Body of pancreas (tissue), 4 donors: ENCODE data around the gene ARHGEF28.

Experiments used
- POLR2A ChIP-seq, 3 donors: fragments of 450-650 bp; IDR thresholded peaks; one replicate each; pipeline ENCODE4 v1.6.1; 2016; ENCODE audit warnings: antibody characterized with exemption in 3 of 3, mild to moderate bottlenecking in 2 of 3
- TF ChIP-seq, protein P1 (sequence below), 7 experiments: fragments of 450-650 bp in 4 of 7; fragments of 200-600 bp in 3 of 7; sonication (generic) in 3 of 7; IDR thresholded peaks; one replicate each; pipeline ENCODE4 v1.5.1; 2016 to 2019; ENCODE audit warnings: antibody characterized with exemption in 7 of 7

DNA sequence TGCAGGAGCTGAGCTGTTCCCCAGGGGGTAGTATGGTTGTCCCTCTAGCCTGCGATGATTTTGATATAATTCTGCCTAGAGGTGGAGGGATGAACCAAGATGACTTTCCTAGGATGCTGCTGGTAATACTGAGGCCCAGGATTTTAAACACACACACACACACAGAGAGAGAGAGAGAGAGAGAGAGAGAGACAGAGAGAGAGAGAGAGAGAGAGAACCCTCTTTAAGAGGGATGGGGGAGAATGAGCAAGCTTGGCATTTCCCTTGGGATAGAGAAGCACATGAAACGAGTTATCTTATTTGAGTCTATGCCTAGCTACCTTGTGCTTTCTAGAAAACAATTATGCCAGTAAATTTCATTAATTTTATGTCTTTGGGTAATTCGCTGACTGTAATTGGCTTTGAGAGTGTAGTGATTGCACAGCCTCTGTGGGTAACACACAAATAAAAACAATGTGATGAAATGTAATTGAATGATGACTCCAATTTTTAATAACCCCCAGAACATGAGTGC, 338.4 kb downstream of the ARHGEF28 start:
- no peak for TF ChIP-seq POLR2A (IDR thresholded peaks at IDR 0.05)
- TF ChIP-seq, protein P1, sequence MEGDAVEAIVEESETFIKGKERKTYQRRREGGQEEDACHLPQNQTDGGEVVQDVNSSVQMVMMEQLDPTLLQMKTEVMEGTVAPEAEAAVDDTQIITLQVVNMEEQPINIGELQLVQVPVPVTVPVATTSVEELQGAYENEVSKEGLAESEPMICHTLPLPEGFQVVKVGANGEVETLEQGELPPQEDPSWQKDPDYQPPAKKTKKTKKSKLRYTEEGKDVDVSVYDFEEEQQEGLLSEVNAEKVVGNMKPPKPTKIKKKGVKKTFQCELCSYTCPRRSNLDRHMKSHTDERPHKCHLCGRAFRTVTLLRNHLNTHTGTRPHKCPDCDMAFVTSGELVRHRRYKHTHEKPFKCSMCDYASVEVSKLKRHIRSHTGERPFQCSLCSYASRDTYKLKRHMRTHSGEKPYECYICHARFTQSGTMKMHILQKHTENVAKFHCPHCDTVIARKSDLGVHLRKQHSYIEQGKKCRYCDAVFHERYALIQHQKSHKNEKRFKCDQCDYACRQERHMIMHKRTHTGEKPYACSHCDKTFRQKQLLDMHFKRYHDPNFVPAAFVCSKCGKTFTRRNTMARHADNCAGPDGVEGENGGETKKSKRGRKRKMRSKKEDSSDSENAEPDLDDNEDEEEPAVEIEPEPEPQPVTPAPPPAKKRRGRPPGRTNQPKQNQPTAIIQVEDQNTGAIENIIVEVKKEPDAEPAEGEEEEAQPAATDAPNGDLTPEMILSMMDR (IDR thresholded peaks at IDR 0.05), result no peak
